NCI-H146 treated with DMSO at 0.1 percent for 48 hours (cell line): Measurements from ENCODE around the gene NPBWR2.

Experiments used
- DNase-seq: peaks from one replicate; lab custom pipeline; 2025; ENCODE audit not compliant: unreplicated experiment; lab: John Stamatoyannopoulos, UW

The NPBWR2 gene

DNA sequence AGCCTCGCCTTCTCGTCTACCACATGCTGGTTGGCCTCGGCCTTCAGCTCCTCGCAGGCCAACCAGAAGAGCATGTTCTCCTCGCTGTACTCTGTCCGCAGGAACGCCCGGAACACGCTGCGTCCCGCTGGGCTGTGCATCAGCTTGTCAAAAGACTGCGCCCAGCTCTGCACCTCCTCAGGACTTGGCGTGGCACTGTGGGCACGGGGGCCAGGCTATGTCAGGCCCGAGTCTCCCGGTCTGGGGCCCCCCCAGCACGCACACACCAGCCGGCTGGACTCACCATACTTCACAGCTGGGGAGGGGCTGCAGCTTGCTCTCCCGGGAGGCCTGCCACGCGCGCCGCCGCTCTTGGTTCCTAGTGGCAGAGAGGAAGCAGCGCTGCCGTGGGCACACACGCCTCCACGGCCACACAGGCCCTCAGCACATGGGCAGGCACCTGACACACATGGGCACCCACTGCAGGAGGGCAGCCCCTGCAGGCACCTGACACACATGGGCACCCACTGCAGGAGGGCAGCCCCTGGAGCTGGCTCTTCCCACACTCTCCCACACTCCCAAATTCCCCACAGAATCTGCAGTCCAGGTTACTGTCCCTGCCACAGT is 33.1 kb downstream of the NPBWR2 start:
- DNase-seq, result no peak

- no peak for DNase-seq
Observed at GRCh38 chr20:64073476-64074183, 33.7 kb downstream of the NPBWR2 start.

DNA sequence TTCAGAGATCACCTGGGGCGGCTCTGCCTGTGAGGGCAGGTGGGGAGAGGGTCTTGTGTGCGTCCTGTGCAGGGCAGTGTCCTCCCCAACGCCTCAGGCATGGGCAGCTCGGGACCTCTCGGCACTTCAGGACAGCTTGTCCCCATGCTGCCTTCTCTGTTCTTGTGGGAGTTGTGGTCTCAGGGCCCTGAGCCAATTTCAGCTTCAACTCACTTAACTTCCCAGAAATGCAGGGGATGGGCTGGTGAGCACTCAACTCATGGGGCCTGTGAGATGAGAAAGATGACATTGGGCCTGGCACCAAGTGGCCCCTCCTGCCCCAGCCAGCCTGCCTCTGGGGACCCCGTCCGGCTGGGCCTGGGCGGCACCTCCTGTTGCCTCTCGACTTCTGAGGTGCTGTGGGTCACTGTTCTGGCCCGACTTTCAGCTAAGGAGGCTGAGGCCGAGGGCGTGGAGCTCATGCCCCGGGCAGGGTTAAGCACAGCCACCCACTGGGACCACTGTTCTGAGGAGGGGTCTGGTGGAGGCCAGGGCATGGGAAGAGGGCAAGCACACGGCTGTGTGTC is 34.8 kb downstream of the NPBWR2 start:
- no peak for DNase-seq

DNA sequence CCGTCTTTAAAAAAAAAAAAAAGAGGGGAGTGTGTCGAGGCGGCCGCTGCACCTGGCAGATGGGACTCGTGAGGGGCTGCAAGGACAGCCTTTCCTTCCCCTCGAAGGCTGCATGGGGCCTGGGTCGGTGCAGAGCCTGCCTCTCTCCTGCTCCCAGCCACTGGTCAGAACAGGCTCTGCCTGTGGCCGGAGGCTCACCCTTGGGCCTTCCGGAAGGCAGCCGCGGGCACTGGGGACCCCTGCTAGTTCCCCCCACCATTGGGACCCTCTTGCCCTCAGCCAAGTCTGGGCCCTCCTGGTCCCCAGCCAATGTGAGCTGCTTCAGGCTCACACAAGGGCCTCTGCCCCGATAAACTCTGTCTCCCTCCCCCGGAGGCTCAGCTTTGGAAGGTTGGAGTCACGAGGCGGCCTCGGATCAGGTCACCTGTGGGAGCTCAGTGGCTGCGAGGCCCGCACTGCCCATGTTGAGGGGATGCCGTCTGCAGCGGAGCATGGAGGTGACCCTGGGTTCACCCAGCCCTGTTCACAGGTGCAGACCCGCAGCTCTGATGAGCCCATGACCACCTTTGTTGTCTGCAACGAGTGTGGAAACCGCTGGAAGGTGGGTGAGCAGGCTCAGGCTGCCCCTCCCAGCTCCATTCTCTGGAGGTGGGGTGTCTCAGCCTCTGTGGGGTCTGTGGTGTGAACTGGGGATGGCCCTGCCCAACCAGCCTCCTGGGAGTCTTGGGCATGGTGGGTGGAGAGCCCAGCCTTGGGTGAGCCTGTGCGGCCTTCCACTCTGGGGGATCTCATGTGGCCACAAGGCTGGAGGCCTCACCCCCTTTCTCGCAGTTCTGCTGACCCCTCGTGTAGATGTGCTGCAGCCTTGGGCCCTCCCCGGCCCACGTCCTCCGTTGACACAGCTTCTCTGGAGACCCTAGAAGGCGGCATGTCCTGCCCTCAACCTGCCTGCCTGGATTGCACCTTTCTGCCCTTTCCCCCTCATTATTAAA is 35.7 kb downstream of the NPBWR2 start:
- DNase-seq, result no peak

- DNase-seq, result no peak
Observed at GRCh38 chr20:64070244-64070993, 36.9 kb downstream of the NPBWR2 start.

DNA sequence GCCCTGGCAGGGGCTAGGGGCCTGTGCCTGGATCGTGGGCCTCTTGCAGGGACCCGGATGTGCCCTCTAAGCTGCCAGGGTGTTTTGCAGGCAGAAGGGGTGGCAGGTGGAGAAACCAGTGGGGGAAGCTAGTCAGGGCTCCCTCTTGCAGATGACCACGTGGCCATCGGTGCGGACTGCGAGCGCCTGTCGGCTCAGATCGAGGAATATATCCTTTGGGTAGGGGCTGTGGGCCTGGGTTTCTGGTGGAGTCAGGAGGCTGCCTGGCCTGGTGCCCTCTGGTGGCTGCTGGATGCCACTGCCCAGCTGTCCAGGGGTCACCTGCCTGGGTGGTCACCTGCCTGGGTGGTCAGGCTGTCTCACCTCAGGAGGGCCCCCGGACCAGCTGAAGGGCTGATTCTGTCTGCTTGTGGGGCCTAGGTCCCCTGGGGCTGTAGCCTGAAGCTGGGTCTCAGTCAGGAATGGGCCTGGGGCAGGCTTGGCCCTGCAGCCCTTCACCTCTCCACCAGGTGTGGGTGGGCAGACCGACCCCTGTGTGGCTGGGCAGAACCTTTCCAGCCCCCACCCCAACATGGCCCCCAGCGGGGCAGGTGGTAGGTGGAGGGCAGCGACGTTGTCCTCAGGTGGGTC is 37.6 kb downstream of the NPBWR2 start:
- no peak for DNase-seq

GRCh38 chr20:64069209-64069613 is 38.2 kb downstream of the NPBWR2 start:
- DNase-seq, result no peak

- DNase-seq, result no peak
Observed at GRCh38 chr20:64068386-64069208, 38.8 kb downstream of the NPBWR2 start.

DNA sequence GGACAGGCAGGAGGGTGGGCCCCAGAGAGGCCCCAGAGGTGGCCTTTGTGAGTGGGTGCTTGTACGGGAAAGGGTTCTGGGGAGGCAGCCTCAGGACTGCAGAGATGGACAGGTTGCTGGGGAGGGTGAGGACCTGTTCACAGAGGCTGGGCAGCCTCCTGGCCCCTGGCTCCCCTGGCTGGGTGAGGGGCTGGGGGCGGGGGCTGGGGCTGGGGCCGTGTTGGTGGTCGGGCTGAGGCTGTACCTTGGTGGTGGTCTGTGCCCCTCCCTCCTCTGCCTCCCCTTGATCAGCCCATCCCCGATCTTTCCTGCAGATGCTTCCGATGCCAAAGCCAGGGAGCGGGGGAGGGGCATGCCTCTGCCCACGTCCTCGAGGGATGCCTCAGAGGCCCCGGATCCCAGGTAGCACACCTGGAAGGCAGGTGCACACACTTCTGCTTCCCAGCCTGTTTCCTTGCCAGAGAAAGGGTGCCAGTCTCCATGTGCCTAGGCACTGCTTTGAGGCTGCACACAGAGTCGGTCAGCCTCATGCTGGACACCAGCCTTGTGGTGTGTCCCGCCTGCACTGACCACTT is 39.5 kb downstream of the NPBWR2 start:
- no peak for DNase-seq

DNA sequence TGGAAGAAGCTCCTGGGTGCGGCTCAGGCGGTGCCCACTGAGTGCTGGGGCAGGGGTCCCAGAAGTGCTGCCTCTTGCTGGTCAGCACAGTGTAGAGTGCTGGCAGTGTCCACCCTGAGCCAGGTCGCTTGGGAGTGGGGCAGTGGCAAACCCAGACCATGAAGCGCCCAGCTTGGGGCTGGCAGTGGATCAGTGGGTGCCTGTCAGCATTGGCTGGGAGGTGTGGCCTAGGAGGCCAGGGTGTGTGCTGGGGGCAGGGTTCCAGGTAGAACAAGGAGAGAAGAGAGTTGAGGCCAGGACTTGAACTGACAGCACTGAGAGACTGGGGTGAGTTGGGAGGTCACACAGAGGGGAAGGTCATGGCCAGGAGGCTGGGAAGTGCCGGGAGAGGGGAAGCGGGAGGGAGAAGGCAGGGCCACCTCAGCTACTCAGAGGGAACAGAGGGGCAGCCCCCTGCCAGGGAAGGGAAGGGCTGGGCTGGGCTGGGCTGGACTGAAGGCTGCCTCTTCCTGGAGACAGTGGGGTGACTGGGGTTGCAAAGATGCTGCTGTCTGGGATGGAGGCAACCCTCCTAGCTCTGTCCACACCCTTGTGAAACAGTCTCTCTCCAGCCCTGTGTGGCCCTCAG is 40.2 kb downstream of the NPBWR2 start:
- no peak for DNase-seq

DNA sequence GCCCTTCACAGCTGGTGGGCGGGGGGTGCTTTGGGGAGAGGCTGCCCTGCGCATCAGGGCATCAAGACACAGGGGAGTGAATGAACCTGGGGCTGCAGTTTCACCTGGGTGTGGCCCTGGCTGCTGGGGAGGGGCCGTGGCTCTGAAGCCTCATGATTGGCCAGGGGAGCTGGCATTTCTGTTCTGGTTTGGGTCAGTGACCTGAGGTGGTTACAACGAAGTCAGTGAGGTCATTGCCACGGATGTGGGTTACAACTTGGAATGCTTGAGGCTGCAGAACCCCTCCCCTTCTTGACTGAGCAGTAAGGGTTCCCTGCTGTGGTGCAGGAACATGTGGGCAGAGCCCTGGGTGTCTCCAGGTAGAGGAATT is 41.4 kb downstream of the NPBWR2 start:
- no peak for DNase-seq

GRCh38 chr20:64065062-64065973 is 42.0 kb downstream of the NPBWR2 start:
- DNase-seq, result peak; percentile 19

GRCh38 chr20:64064145-64064698 is 43.1 kb downstream of the NPBWR2 start:
- no peak for DNase-seq

DNA sequence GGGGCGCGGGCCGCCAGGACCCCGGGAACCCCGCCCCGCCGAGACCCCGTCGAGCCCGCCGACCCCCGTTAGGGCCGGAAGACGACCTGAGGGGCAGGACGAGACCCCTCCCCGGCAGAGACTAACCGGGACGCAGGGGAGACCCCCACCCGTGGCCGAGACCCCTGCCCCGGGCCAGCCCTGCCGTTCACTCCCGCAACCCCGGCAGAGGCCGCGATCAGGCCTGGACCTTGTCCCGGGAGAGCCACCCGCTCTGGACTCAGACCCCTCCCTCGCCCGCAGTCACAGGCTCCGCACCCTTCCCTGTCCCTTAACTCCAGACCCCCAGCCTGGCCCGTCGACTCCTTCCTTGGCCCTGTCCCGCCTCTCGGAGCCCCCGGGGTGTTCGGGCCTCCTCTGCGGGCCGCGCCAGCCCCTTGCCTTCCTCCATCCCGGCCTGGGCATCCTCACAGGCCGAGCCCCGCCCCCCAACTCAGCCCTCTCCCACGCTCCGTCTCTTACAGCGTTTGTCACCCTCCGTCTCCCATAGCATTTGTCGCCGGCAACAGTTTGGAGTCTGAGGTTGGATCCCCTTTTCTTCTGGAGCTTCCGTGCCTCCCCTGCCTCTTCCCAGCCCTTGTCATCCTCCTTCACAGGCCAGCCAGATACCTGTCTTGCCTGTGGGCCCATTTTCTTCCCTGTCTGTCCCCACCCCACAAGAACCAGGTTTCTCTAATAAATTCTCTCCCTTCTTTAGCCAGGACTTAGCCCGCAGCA is 43.8 kb downstream of the NPBWR2 start:
- no peak for DNase-seq

DNA sequence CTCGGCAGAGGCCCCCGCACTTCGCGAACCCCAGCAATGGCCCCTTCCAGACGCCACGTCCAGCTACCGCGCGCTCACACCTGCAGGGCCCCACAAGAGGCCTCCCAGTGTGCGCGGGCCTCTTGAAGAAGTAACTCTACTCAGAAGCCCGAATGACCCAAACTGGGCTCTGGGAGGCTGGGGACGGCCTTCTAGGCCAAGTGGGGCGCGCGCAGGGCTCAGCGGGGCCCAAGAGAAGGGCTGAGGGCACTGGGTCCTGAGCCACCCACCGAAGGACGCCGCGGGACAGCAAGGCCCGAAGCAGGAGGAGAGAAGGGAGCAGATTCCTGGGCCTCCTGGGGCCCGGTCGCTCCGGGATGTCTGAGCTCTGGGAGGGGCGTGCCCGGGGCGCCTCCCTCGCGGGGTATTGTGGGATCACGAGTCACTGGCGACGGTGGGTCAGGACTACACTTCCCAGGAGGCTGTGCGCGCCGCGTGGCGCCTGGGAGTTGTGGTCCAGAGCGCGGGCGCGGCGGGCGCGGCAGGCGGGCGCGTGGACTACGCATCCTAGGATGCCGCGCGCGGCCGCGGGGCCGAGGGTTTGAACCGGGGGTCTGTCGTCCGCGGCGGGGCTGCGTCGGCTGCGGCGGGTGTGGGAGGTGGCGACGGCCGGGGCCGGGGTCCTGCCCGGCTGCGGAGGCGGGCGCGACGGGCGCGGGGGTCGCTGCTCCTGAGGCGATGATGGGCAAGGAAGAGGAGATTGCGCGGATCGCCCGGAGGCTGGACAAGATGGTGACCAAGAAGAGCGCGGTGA is 44.6 kb downstream of the NPBWR2 start, which contains the start of gene TCEA2:
TCEA2 (plus strand) TSS at position 603 of the 793 bp plus-strand sequence; CDS start at position 718, 115 bp downstream.
- DNase-seq, result peak; percentile 88

DNA sequence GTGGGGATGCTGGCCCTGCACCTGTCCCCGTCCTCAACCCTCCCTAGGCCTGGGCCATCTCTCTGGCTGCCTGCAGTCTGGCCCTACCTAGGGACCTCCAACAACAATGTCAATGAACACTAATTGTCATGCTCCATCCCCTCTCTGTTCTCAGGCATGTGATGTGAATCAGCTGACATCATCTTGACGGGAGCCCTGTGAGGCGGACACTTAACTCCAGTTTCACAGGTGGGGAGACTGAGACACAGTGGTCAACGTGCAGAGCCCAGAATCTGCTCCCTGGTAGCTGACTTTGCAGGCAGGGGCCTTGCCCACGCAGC is 45.1 kb downstream of the NPBWR2 start:
- DNase-seq, result no peak
